Measurements from ENCODE around the gene MB21D2. TPM values are rescaled to one million over a fixed set of nuclear protein-coding genes. Genes with fewer than 3 reads are reported as not detected.
"Not testable (repeated sequence)": the region's sequence is repeated elsewhere in the genome, so short reads cannot be mapped to it uniquely, and the experiment has no call there.

MB21D2 gene
- 2.1 TPM for total RNA-seq
- long read RNA-seq, partial matches to known transcripts = 0 of 2 reads
- long read RNA-seq, other reads (novel, unspliced or antisense) = 0 of 2 reads

GRCh38 chr3:192917404-192918274, at the start of gene MB21D2:
TSS of gene MB21D2 (minus strand) at chr3:192917856. CDS start at chr3:192917840, 16 bp downstream.
- ATAC-seq (peak; percentile 94), DNase-seq (ENCODE audit: missing footprints) (peak; percentile 88)
- intact Hi-C loops (cut with DNase I) = loop anchor here (2.0 to 5.0 kb wide), 3 partner anchors 80 to 123 kb away; no protein-coding TSS in a partner anchor

GRCh38 chr3:192964959-192965719, 47.5 kb upstream of the MB21D2 start:
- DNase-seq (ENCODE audit: missing footprints); intact Hi-C loops (cut with DNase I); ATAC-seq: not testable (repeated sequence)

GRCh38 chr3:192959773-192960172, 42.1 kb upstream of the MB21D2 start:
- ATAC-seq (no peak), DNase-seq (ENCODE audit: missing footprints) (no peak)
- intact Hi-C loops (cut with DNase I) = no loop called here

- peak; percentile 1 for ATAC-seq
Observed at GRCh38 chr3:192958219-192958872, 40.7 kb upstream of the MB21D2 start.

GRCh38 chr3:192957441-192958021, 39.9 kb upstream of the MB21D2 start:
- DNase-seq (ENCODE audit: missing footprints) = peak; percentile 54
- peak; percentile 98 for ATAC-seq
- intact Hi-C loops (cut with DNase I) = no loop called here

More at GRCh38 chr3:192958219-192958872, 40.7 kb upstream of the MB21D2 start:
- intact Hi-C loops (cut with DNase I) = no loop called here
- DNase-seq (ENCODE audit: missing footprints) = no peak

GRCh38 chr3:192953926-192954325, 36.3 kb upstream of the MB21D2 start:
- no peak for ATAC-seq
- intact Hi-C loops (cut with DNase I) = no loop called here

GRCh38 chr3:192947421-192947820, 29.8 kb upstream of the MB21D2 start:
- ATAC-seq = no peak
- intact Hi-C loops (cut with DNase I) = no loop called here
- no peak for DNase-seq (ENCODE audit: missing footprints)

More at GRCh38 chr3:192953926-192954325, 36.3 kb upstream of the MB21D2 start:
- no peak for DNase-seq (ENCODE audit: missing footprints)

- intact Hi-C loops (cut with DNase I) = no loop called here
- no peak for DNase-seq (ENCODE audit: missing footprints)
- ATAC-seq = peak; percentile 94
Observed at GRCh38 chr3:192943393-192943792, 25.7 kb upstream of the MB21D2 start.

GRCh38 chr3:192942625-192943024, 25.0 kb upstream of the MB21D2 start:
- intact Hi-C loops (cut with DNase I) = no loop called here

GRCh38 chr3:192940129-192940528, 22.5 kb upstream of the MB21D2 start:
- DNase-seq (ENCODE audit: missing footprints) = no peak
- intact Hi-C loops (cut with DNase I) = no loop called here
- ATAC-seq = no peak

More at GRCh38 chr3:192942625-192943024, 25.0 kb upstream of the MB21D2 start:
- DNase-seq (ENCODE audit: missing footprints) (no peak), ATAC-seq (peak; percentile 22)

GRCh38 chr3:192935441-192935840, 17.8 kb upstream of the MB21D2 start:
- no peak for ATAC-seq
- intact Hi-C loops (cut with DNase I) = no loop called here
- no peak for DNase-seq (ENCODE audit: missing footprints)

GRCh38 chr3:192933779-192934460, 16.3 kb upstream of the MB21D2 start:
- no peak for DNase-seq (ENCODE audit: missing footprints)
- intact Hi-C loops (cut with DNase I) = no loop called here
- no peak for ATAC-seq

- DNase-seq (ENCODE audit: missing footprints) = peak; percentile 66
- intact Hi-C loops (cut with DNase I) = no loop called here
- ATAC-seq = no peak
Observed at GRCh38 chr3:192933259-192933658, 15.6 kb upstream of the MB21D2 start.

- ATAC-seq = no peak
- DNase-seq (ENCODE audit: missing footprints) = no peak
- intact Hi-C loops (cut with DNase I) = no loop called here
Observed at GRCh38 chr3:192931825-192932224, 14.2 kb upstream of the MB21D2 start.

- DNase-seq (ENCODE audit: missing footprints) = no peak
- no peak for ATAC-seq
- intact Hi-C loops (cut with DNase I) = no loop called here
Observed at GRCh38 chr3:192930577-192930976, 12.9 kb upstream of the MB21D2 start.

- DNase-seq (ENCODE audit: missing footprints) = no peak
- no peak for ATAC-seq
- intact Hi-C loops (cut with DNase I) = no loop called here
Observed at GRCh38 chr3:192929755-192930547, 12.3 kb upstream of the MB21D2 start.

- intact Hi-C loops (cut with DNase I) = no loop called here
- no peak for ATAC-seq
- no peak for DNase-seq (ENCODE audit: missing footprints)
Observed at GRCh38 chr3:192929146-192929545, 11.5 kb upstream of the MB21D2 start.

Data from Right ventricle myocardium inferior (tissue), 1 donor.